Right atrium auricular region (tissue), 2 donors: ENCODE measurements around the gene CIDEC. TPM values are rescaled to one million over a fixed set of nuclear protein-coding genes. Genes with fewer than 3 reads are reported as not detected.

Experiments used
- DNase-seq: peaks from one replicate; pipeline ENCODE4 v3.0.0-alpha.2; 2019; ENCODE audit warnings: low spot score
- H3K27ac ChIP-seq, 2 donors: fragments of 200-600 bp; sonication (generic); 1 replicate in 1 of 2; 2 replicates in 1 of 2; pipeline ENCODE4 v1.5.1; 2016 to 2019
- H3K27me3 ChIP-seq, 2 donors: fragments of 200-600 bp; sonication (generic); one replicate each; pipeline versions ENCODE4 v1.5.1 to v1.6.0; 2017 to 2019
- H3K36me3 ChIP-seq: fragments of 200-600 bp; sonication (generic); one replicate; pipeline ENCODE4 v1.5.1; 2016
- H3K4me1 ChIP-seq, 2 donors: fragments of 200-600 bp; sonication (generic); one replicate each; pipeline versions ENCODE4 v1.5.1 to v1.6.0; 2017 to 2019
- H3K4me3 ChIP-seq, 2 donors: fragments of 200-600 bp; sonication (generic); 1 replicate in 1 of 2; 2 replicates in 1 of 2; pipeline ENCODE4 v1.5.1; 2017 to 2019; ENCODE audit warnings: mild to moderate bottlenecking in 1 of 2, moderate library complexity in 1 of 2
- H3K9me3 ChIP-seq, 2 donors: fragments of 200-600 bp; sonication (generic); one replicate each; pipeline ENCODE4 v1.5.1; 2019
- CTCF ChIP-seq, 2 donors: fragments of 200-600 bp; sonication (generic); IDR thresholded peaks; one replicate each; pipeline ENCODE4 v1.5.1; 2019; ENCODE audit warnings: antibody characterized with exemption in 2 of 2
- total RNA-seq, 2 donors: library from RNA; depleted of rRNA; stranded (reverse); fragments of >200 nt; gene quantifications; one replicate each; pipeline ENCODE4 v1.1.0, GENCODE V29; 2016

Gene CIDEC
- 10 to 100 TPM in 1 of 2 donors, 1 to 10 TPM in 1; 1.3 to 17.1 TPM for total RNA-seq

DNA sequence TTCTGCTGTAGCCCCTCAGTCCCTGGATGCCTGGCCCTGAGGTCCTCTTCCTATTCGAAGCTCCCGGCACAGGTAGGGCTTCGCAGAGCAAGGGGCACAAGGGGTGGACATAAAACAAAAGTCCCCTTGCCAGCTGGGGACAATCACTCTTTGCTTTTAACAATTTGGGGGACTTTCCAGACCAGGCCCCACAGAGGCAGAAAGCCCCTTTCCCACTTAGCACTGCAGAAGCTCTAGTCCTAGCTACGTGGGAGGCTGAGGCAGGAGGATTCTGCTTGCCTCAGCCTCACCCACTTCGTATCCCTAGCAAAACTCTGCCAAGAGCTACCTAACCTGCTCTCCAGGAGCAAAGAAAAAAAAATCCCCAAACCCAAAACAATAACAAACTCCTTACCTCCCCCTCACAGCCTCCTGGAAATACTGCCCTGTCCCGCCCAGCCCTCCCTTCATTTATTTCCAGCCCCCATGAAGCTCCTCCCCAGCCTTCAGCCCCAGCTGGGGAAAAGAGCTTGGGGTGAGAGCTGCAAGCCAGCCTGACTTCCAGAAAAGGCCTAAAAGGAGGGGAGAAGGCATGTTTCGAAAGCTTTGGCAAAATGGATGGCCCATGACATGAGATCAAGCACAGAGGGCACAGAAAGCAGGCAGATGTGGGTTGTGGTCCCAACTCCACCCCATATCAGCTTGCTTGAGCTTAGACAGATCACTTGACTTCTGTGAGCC is at the start of gene CIDEC:
CIDEC (minus strand) TSS at position 424 of the 720 bp plus-strand sequence. CDS start 1,767 bp downstream, outside the sequence.
- no peaks in the 10 kb centered on the region for H3K9me3 ChIP-seq
- TF ChIP-seq CTCF (IDR thresholded peaks at IDR 0.05) = no peak
- H3K27ac ChIP-seq = no peak within 1 kb of the TSS
- no peak for DNase-seq
- no peaks in the 10 kb centered on the region for H3K36me3 ChIP-seq
- no peaks in the 10 kb centered on the region for H3K27me3 ChIP-seq
- no peak within 1 kb of the TSS for H3K4me3 ChIP-seq
- no peaks in the 10 kb centered on the region for H3K4me1 ChIP-seq

GRCh38 chr3:9928158-9928557 is 48.1 kb upstream of the CIDEC start:
- Histone ChIP-seq H3K9me3 (no peaks in the 10 kb centered on the region), H3K27ac (no peak overlapping the region), H3K4me1 (peaks cover 0 to 9% of the 10 kb centered on the region in 2 donors), H3K4me3 (no peak overlapping the region), H3K36me3 (peaks cover 41% of the 10 kb centered on the region), H3K27me3 (no peaks in the 10 kb centered on the region)
- TF ChIP-seq CTCF (IDR thresholded peaks at IDR 0.05) = no peak
- no peak for DNase-seq

- Histone ChIP-seq H3K36me3 (peaks cover 14% of the 10 kb centered on the region), H3K4me1 (peaks cover 0 to 36% of the 10 kb centered on the region in 2 donors), H3K4me3 (no peak overlapping the region), H3K27ac (no peak overlapping the region), H3K9me3 (no peaks in the 10 kb centered on the region), H3K27me3 (no peaks in the 10 kb centered on the region)
- no peak for DNase-seq
- no peak for TF ChIP-seq CTCF (IDR thresholded peaks at IDR 0.05)
Observed at GRCh38 chr3:9918261-9919038, 38.4 kb upstream of the CIDEC start.

DNA sequence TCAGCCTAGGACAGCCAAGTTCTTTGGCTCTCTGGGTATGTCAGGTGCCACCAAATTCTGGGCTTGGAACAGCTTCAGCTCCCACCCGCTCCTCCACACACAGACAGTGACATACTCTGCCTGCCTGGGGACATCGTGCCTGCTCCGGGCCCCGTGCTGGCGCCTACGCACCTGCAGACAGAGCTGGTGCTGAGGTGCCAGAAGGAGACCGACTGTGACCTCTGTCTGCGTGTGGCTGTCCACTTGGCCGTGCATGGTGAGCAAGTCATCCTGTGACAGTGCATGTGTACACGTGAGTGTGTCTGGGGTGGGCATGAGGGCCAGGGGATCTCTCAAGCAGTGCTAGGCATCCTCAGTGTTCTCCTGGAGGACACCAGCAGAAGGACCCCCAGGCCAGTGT is 37.8 kb upstream of the CIDEC start:
- Histone ChIP-seq H3K27me3 (no peaks in the 10 kb centered on the region), H3K36me3 (peaks cover 10% of the 10 kb centered on the region), H3K27ac (peak overlapping the region; percentile 90 to 92), H3K4me3 (peak overlapping the region; percentile 54 to 69), H3K9me3 (no peaks in the 10 kb centered on the region), H3K4me1 (peaks cover 0 to 36% of the 10 kb centered on the region in 2 donors)
- DNase-seq = no peak
- TF ChIP-seq CTCF (IDR thresholded peaks at IDR 0.05) = no peak

DNA sequence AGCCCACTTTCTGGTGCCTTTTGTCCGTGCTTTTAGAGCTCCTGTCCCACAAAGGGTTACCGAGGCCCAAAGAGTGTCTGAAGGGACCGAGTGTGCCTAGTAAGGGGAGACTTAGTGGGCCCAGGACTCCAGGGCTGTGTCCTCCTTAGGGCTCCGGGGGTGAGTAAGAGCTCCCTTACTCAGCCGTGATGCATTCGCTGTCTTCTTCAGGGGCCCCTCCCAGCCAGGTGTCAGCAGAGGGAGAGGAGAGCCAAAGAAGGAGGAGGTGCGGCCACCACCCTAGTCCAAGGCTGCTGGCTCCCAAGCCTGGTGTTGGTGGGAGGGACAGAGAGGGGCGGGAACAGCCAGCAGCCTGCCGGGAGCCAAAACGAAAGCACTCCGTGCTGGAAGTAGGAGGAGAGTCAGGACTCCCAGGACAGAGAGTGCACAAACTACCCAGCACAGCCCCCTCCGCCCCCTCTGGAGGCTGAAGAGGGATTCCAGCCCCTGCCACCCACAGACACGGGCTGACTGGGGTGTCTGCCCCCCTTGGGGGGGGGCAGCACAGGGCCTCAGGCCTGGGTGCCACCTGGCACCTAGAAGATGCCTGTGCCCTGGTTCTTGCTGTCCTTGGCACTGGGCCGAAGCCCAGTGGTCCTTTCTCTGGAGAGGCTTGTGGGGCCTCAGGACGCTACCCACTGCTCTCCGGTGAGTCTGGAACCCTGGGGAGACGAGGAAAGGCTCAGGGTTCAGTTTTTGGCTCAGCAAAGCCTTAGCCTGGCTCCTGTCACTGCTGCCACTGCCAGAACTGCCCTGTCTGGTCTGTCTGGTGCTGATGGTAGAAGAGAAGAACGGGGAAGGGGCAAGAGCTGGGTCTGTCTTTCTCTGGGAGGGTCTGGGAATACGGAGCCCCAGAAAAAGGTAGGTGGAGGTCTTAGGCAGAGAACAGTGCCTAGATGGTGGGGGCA is 37.0 kb upstream of the CIDEC start, which contains the start of gene IL17RC:
IL17RC (plus strand) TSS at position 365 of the 947 bp plus-strand sequence; CDS start at position 583, 218 bp downstream.
- H3K9me3 ChIP-seq = no peaks in the 10 kb centered on the region
- no peak for TF ChIP-seq CTCF (IDR thresholded peaks at IDR 0.05)
- peak within 1 kb of the TSS; percentile 90 to 92 for H3K27ac ChIP-seq
- peaks cover 0 to 36% of the 10 kb centered on the region in 2 donors for H3K4me1 ChIP-seq
- peak; percentile 92 for DNase-seq
- peaks cover 10% of the 10 kb centered on the region for H3K36me3 ChIP-seq
- no peaks in the 10 kb centered on the region for H3K27me3 ChIP-seq
- peak within 1 kb of the TSS; percentile 58 to 69 for H3K4me3 ChIP-seq
